ENCODE measurements around the gene MRPL11.

- TF ChIP-seq CTCF (IDR thresholded peaks at IDR 0.05; ENCODE audit: extremely low read depth in 1 of 2, insufficient read depth in 1 of 2, low read depth in 1 of 2, low read length in 2 of 2) (peak; percentile 20 to 29), MAX (IDR thresholded peaks at IDR 0.05; ENCODE audit: insufficient read depth, insufficient read length) (no peak), POLR2A (IDR thresholded peaks at IDR 0.05; ENCODE audit: low read depth, low read length) (no peak), JUN (IDR thresholded peaks at IDR 0.05; ENCODE audit: borderline replicate concordance, insufficient read depth, insufficient read length, low read depth) (no peak)
Measured at GRCh38 chr11:66467034-66467659, 28.5 kb upstream of the MRPL11 start.
